CD4-positive, alpha-beta T cell treated with Interleukin-4 for 1 hour (primary cell): ENCODE data around the gene LINC01488.

Experiments
- DNase-seq, 2 donors: peaks; one replicate each; pipeline ENCODE4 v3.0.0-alpha.2; 2020 to 2022

LINC01488 gene

GRCh38 chr11:69482322-69482721 lies 859 bp downstream of the LINC01488 start:
- DNase-seq: no peak

- no peak for DNase-seq
Observed at GRCh38 chr11:69483170-69483569, 1.7 kb downstream of the LINC01488 start.

DNA sequence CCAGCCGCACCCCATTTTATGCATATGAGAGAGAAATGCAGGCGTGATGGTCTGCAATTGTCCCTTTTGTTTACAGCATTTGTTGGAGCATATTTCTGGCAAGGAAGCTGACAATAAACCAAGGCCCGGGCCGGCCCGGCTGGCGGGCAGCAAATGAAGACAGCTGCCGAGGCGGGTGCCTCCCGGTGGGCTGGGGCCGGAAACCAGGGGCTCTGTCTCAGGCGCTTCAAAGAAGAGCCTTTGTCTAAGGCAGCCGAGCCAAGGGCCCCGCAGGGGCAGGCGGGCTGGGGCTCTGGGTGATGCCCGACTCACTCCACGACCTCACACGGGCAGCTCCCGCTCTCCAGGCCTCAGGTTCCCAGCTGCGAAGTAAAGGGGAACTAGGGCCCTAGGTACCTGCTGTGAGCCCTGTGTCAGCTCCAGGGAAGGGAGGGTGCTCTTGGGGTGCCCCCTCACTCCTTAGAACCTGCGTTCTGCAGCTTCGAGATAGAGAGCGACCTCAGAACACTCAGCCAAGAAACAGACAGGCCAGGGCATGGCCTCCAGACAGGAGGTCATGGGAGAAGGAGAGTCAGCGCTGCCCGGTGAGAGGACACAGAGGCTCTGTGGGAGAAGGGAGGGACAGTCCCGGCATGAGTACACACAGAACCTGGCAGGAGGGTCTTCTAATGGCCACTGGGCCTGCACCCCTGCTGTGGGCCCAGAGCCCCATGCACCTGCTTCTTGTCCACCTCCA lies 2.4 kb downstream of the LINC01488 start:
- DNase-seq: no peak

GRCh38 chr11:69484427-69485259 lies 3.2 kb downstream of the LINC01488 start:
- DNase-seq: no peak

DNA sequence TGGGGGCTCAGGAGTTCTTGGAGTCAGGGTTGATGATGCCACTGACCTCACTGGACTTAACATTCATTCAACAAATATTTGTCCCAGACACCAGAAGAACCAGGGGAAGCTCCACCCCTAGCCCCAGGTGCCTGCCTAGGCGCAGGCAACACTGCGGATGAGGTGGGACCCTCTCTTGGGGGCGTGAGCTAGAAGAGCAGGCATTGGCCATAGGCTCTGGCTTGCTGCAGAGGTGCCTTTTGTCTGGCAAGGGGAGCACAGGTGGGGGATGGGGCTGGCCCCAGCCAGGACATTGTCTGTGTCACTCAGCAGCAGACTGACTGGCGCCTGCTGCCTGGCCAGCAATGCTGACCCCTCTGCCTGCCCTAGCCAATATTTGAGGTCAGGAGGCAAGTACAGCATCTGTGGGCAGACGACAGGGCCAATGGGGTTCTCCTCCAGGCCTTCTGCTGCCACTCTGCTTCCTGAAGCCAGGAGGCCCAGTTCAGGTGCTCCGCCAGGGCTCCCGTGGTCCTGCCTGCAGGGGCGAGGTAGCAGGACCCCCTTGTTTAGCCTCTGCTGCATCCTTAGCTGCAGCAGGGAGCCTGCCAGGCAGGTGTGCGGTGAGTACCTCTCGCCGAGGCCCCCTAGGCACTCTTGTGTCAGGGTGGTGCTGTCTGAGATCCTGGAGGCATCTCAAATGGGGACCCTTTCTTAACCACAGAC lies 4.0 kb downstream of the LINC01488 start:
- DNase-seq: no peak

- no peak for DNase-seq
Observed at GRCh38 chr11:69486056-69486772, 4.8 kb downstream of the LINC01488 start.

GRCh38 chr11:69486773-69487291 lies 5.4 kb downstream of the LINC01488 start:
- DNase-seq: no peak

GRCh38 chr11:69487391-69487790 lies 5.9 kb downstream of the LINC01488 start:
- DNase-seq: no peak

DNA sequence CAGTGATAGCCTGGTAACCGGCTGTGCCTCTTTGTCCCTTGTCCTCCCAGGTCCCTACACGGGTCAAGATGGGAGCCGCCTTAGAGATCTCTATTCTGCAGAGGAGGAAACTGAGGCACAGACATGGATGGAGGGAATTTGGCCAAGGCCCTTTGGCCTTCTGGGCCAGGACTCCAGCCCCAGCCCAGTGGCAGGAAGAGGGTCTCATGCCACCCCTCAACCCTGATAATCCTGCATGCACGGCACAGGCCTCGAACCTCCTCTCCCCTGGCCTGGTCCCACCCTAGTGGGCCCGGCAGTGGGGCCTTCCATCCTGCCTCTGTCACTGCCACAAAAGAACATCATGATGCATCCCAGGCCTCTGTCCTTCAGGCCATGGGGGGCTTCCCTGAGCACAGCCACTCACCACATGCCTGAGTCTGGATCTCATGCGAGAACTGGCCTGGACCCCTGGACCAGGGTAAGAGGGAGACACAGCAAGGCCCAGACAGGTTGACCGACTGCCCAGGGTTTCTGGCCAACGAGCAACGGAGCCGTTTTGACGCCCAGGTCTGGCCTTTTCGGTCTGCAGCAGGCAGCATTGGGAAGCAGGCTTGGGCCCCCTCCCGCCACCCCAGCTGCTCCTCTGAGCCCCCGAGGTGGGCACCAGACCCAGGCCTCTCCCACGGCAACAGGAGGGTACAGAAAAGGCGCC lies 6.5 kb downstream of the LINC01488 start:
- DNase-seq: no peak

- no peak for DNase-seq
Observed at GRCh38 chr11:69488543-69488940, 7.1 kb downstream of the LINC01488 start.

- DNase-seq: no peak
Observed at GRCh38 chr11:69489031-69489745, 7.7 kb downstream of the LINC01488 start.

DNA sequence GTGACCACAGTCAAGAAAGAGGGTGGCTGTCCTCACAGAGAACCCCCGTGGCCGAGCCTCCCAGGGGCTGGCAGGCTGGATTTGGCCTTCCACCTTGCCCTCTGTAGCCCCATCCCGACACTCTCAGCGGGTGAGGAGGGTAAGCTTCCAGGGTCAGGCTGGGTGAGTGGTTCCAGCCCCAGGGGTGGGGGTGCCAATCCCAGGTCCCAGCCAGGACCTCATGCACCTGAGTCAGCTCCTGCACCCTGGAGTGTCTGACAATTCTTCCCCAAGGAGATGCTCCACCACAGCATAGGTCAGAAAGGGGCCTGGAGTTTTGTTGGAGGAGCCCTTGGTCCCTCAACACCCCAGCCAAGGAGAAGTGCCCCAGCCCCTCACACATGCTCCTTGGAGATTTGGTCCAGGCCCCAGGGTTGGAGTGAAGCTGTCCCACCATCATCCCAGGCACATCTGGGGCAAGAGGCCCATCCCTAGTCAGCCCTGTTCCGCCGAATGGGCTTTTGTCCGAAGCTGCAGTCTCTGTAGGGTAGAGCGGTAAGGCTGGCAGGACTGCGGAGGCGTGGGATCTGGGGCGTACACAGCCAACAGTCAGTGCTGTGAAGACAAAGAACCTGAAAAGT lies 8.4 kb downstream of the LINC01488 start:
- no peak for DNase-seq

DNA sequence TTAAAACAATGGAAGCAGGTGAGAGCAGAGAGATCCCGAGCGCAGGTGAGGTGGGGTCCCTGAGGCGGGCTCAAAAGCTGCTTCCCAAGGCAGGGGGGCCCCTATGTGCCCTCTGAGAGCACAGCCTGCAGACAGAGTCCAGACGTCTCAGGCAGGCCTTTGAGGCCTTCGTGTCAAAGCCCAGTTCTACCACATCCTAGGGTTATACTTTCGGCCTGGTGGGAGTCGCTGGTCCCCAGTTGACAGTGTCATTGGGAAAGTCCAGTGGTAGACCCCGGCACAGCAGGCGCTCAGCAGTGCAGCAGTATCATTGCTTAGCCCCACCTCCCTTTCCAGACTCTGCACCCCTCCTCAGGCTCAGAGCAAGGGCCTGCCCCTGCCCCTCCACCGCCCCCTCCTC lies 9.1 kb downstream of the LINC01488 start:
- no peak for DNase-seq

GRCh38 chr11:69491071-69492031 lies 9.9 kb downstream of the LINC01488 start:
- no peak for DNase-seq

- DNase-seq: no peak
Observed at GRCh38 chr11:69492201-69492991, 10.9 kb downstream of the LINC01488 start.

DNA sequence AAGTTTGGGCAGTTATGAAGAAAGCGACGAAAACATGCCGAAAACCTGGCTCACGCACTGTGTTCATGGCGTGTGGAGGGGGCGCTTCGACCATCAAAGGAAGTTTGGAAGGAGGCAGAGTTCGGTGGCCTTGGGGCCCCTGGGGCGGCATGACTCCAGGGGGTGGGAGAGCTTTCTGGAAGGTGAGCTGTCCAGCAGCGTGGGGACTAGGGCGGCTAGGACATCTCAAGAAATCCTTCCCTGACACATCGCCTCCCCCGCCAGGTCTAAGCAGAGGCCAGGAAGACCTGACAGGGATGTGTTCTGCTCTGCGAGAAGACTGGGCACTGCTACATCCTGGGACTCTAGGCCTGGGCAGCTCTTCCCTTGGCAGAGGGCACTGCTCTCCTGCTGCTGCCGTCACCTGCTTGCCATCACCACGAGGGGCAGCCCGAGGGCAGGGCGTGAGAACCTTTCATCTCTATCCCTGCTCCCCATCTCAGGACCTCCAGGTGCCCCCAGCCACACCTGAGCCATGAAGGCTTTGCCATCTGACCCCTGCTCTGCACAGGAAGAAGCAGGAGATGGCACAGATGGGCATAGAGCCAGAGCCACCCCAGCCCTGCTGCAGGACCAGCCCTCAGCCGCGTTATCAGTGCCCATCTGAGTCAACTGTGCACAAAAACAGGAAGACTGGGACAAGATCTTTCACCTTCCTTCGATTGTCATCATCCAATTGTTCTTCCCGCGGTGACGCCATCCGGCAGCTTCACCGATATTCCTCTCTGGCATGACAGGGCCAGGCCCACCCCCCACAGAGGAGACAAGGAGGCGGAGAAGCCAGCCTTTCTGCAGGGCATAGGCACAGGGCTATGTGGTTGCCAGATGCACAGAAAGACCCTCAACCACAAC lies 12.7 kb downstream of the LINC01488 start:
- DNase-seq: no peak

DNA sequence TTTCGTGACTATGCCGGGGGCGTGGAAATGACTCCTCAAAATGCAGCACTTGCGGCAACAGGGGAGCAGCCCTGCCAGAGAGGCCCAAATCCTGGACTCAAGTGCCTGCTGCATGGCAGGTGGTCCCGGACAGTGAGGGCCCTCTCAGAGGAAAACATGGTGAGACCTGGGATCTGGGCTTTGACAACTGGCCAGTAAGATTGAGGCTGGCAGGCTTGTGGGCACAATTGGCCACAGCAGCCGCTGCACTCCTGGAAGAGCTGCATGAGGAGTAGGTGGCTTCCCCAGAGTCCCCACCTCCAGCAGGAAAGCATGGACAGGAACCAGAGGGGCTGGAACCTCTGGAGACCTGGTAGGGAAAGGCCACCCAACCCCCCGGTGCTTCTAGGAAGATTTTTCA lies 13.4 kb downstream of the LINC01488 start:
- DNase-seq: no peak
